Suprapubic skin (tissue), 4 donors: ENCODE data around the gene TMSB10. TPM values are rescaled to one million over a fixed set of nuclear protein-coding genes. Genes with fewer than 3 reads are reported as not detected.

ENCODE experiments used
- DNase-seq, 2 donors: peaks; one replicate each; pipeline ENCODE4 v3.0.0-alpha.2; 2019; ENCODE audit warnings: low spot score in 2 of 2
- H3K27ac ChIP-seq: fragments of 200-600 bp; sonication (generic); one replicate; pipeline ENCODE4 v1.5.1; 2019
- H3K27me3 ChIP-seq: fragments of 200-600 bp; sonication (generic); one replicate; pipeline ENCODE4 v1.5.1; 2019
- H3K36me3 ChIP-seq: fragments of 200-600 bp; sonication (generic); one replicate; pipeline ENCODE4 v1.5.1; 2019
- H3K4me1 ChIP-seq: fragments of 200-600 bp; sonication (generic); one replicate; pipeline ENCODE4 v1.5.1; 2019
- H3K4me3 ChIP-seq: fragments of 200-600 bp; sonication (generic); one replicate; pipeline ENCODE4 v1.5.1; 2019; ENCODE audit warnings: mild to moderate bottlenecking
- H3K9me3 ChIP-seq: fragments of 200-600 bp; sonication (generic); one replicate; pipeline ENCODE4 v1.5.1; 2019
- CTCF ChIP-seq, 2 donors: fragments of 200-600 bp in 1 of 2; fragments of 450-650 bp in 1 of 2; sonication (generic) in 1 of 2; IDR thresholded peaks; one replicate each; pipeline ENCODE4 v1.5.1; 2016 to 2019; ENCODE audit warnings: antibody characterized with exemption in 2 of 2, mild to moderate bottlenecking in 1 of 2, moderate library complexity in 1 of 2
- EP300 ChIP-seq: sonication (generic); formaldehyde crosslinking; IDR thresholded peaks from one replicate; pipeline ENCODE4 v1.6.1; 2017; ENCODE audit warnings: antibody characterized with exemption
- POLR2A ChIP-seq, 2 donors: fragments of 450-650 bp; IDR thresholded peaks; one replicate each; pipeline ENCODE4 v1.6.1; 2017; ENCODE audit warnings: antibody characterized with exemption in 2 of 2, mild to moderate bottlenecking in 2 of 2, moderate library complexity in 2 of 2
- POLR2AphosphoS5 ChIP-seq, 3 donors: sonication (generic); formaldehyde crosslinking; IDR thresholded peaks; one replicate each; pipeline ENCODE4 v1.6.1; 2017; ENCODE audit warnings: antibody characterized with exemption in 3 of 3
- WGBS: methylation state at CpG from one replicate; pipeline ENCODE4 v1.1.5; 2018; 5-methylcytosine and 5-hydroxymethylcytosine counted together
- total RNA-seq, 4 donors: library from RNA; depleted of rRNA; stranded (reverse); fragments of >200 nt; gene quantifications; one replicate each; pipeline ENCODE4 v1.1.0, GENCODE V29; 2016

Gene TMSB10
- total RNA-seq, 4 donors from 2014 or later: 859 to 1,108 (median 964) TPM

GRCh38 chr2:84878459-84878858 is 27.0 kb upstream of the TMSB10 start:
- H3K27ac ChIP-seq: no peak overlapping the region
- H3K36me3 ChIP-seq: no peaks in the 10 kb centered on the region
- no peak for TF ChIP-seq EP300
- TF ChIP-seq CTCF (IDR thresholded peaks at IDR 0.05): no peak
- TF ChIP-seq POLR2A (IDR thresholded peaks at IDR 0.05): no peak
- no peak for TF ChIP-seq POLR2AphosphoS5 (IDR thresholded peaks at IDR 0.05)
- WGBS: 73% methylated on average over 1 of the region's 1 CpG
- no peak overlapping the region for H3K4me3 ChIP-seq
- H3K4me1 ChIP-seq: peaks cover 31% of the 10 kb centered on the region
- DNase-seq: no peak
- no peaks in the 10 kb centered on the region for H3K9me3 ChIP-seq
- peaks cover 15% of the 10 kb centered on the region for H3K27me3 ChIP-seq

GRCh38 chr2:84878896-84879583 is 26.4 kb upstream of the TMSB10 start:
- Histone ChIP-seq H3K4me1 (peaks cover 31% of the 10 kb centered on the region), H3K9me3 (no peaks in the 10 kb centered on the region), H3K36me3 (no peaks in the 10 kb centered on the region), H3K4me3 (peak overlapping the region; percentile 66), H3K27ac (no peak overlapping the region), H3K27me3 (peaks cover 15% of the 10 kb centered on the region)
- TF ChIP-seq CTCF (IDR thresholded peaks at IDR 0.05): no peak
- 71% methylated on average over 7 of the region's 7 CpGs for WGBS
- DNase-seq: no peak

- peaks cover 31% of the 10 kb centered on the region for H3K4me1 ChIP-seq
- no peak for DNase-seq
- H3K27me3 ChIP-seq: peaks cover 15% of the 10 kb centered on the region
- TF ChIP-seq POLR2AphosphoS5 (IDR thresholded peaks at IDR 0.05): no peak
- TF ChIP-seq CTCF (IDR thresholded peaks at IDR 0.05): no peak
- TF ChIP-seq POLR2A (IDR thresholded peaks at IDR 0.05): no peak
- TF ChIP-seq EP300: no peak
- peak overlapping the region; percentile 66 for H3K4me3 ChIP-seq
- H3K27ac ChIP-seq: no peak overlapping the region
- H3K9me3 ChIP-seq: no peaks in the 10 kb centered on the region
- WGBS: 7% methylated on average over 32 of the region's 45 CpGs
- H3K36me3 ChIP-seq: no peaks in the 10 kb centered on the region
These were observed 25.7 kb upstream of the TMSB10 start for GRCh38 chr2:84879584-84880394.

- no peak overlapping the region for H3K27ac ChIP-seq
- H3K27me3 ChIP-seq: peaks cover 15% of the 10 kb centered on the region
- DNase-seq: no peak
- under 1% methylated on average over 8 of the region's 8 CpGs for WGBS
- H3K9me3 ChIP-seq: no peaks in the 10 kb centered on the region
- no peaks in the 10 kb centered on the region for H3K36me3 ChIP-seq
- peaks cover 31% of the 10 kb centered on the region for H3K4me1 ChIP-seq
- no peak for TF ChIP-seq CTCF (IDR thresholded peaks at IDR 0.05)
- no peak for TF ChIP-seq POLR2A (IDR thresholded peaks at IDR 0.05)
- TF ChIP-seq EP300: no peak
- no peak for TF ChIP-seq POLR2AphosphoS5 (IDR thresholded peaks at IDR 0.05)
- peak overlapping the region; percentile 66 for H3K4me3 ChIP-seq
These were observed 25.1 kb upstream of the TMSB10 start for GRCh38 chr2:84880395-84880644.

GRCh38 chr2:84880645-84881521 is 24.6 kb upstream of the TMSB10 start, which contains the start of gene TRABD2A:
Gene TRABD2A (minus strand): TSS chr2:84881084. CDS start chr2:84881039, 45 bp downstream.
- Histone ChIP-seq H3K9me3 (no peaks in the 10 kb centered on the region), H3K27ac (no peak within 1 kb of the TSS), H3K4me3 (peak within 1 kb of the TSS; percentile 66), H3K4me1 (peaks cover 31% of the 10 kb centered on the region), H3K36me3 (no peaks in the 10 kb centered on the region), H3K27me3 (peaks cover 15% of the 10 kb centered on the region)
- 0% methylated on average over 53 of the region's 77 CpGs for WGBS
- TF ChIP-seq POLR2A (IDR thresholded peaks at IDR 0.05) (no peak), CTCF (IDR thresholded peaks at IDR 0.05) (no peak), POLR2AphosphoS5 (IDR thresholded peaks at IDR 0.05) (no peak), EP300 (no peak)
- no peak for DNase-seq
